ENCODE results near the gene PCDHGA3. TPM values are rescaled to one million over a fixed set of nuclear protein-coding genes. Genes with fewer than 3 reads are reported as not detected.
"Not testable (repeated sequence)": the region's sequence is repeated elsewhere in the genome, so short reads cannot be mapped to it uniquely, and the experiment has no call there.

PCDHGA3 gene
- total and polyA plus RNA-seq, 4 donors: 9.2 to 19.2 (median 11.4) TPM

GRCh38 chr5:141393267-141393666 is 49.6 kb downstream of the PCDHGA3 start:
- no peaks in the 10 kb centered on the region for H3K27me3 ChIP-seq (ENCODE audit: control insufficient read depth, insufficient read depth, low read length)
- peaks cover 21% of the 10 kb centered on the region for H3K36me3 ChIP-seq (ENCODE audit: control insufficient read depth, insufficient read depth, low read length)
- peaks cover 64% of the 10 kb centered on the region for H3K9me3 ChIP-seq (ENCODE audit: control insufficient read depth, insufficient read depth, low read length)
- H3K27ac ChIP-seq (ENCODE audit: low read depth, low read length): no peak overlapping the region
- 33% methylated on average over 14 of the region's 21 CpGs for WGBS (ENCODE audit: insufficient coverage)
- DNase-seq (ENCODE audit: low read depth in 4 of 6, low spot score in 6 of 6): no peak
- no peak overlapping the region for H3K4me3 ChIP-seq (ENCODE audit: low read depth, low read length)
- peaks cover 3% of the 10 kb centered on the region for H3K4me1 ChIP-seq (ENCODE audit: control insufficient read depth, insufficient read depth, low read length)

GRCh38 chr5:141394401-141395187 is 51.0 kb downstream of the PCDHGA3 start:
- not testable (repeated sequence) for H3K27ac ChIP-seq (ENCODE audit: low read depth, low read length); DNase-seq (ENCODE audit: low read depth in 4 of 6, low spot score in 6 of 6); H3K27me3 ChIP-seq (ENCODE audit: control insufficient read depth, insufficient read depth, low read length); H3K4me3 ChIP-seq (ENCODE audit: low read depth, low read length); H3K4me1 ChIP-seq (ENCODE audit: control insufficient read depth, insufficient read depth, low read length)
- H3K9me3 ChIP-seq (ENCODE audit: control insufficient read depth, insufficient read depth, low read length): peaks cover 68% of the 10 kb centered on the region
- 30% methylated on average over 32 of the region's 53 CpGs for WGBS (ENCODE audit: insufficient coverage)
- H3K36me3 ChIP-seq (ENCODE audit: control insufficient read depth, insufficient read depth, low read length): peaks cover 19% of the 10 kb centered on the region

Other genes with a start within 250 kb of the PCDHGA3 start
Only the 30 nearest of the 38 such genes appear.
- 1 to 10 TPM; 2.9 to 3.5 TPM for gene PCDHB9, start 156.7 kb upstream of the PCDHGA3 start, total RNA-seq
- gene PCDHB9, start 156.7 kb upstream of the PCDHGA3 start, polyA plus RNA-seq (ENCODE audit: insufficient read length in 2 of 2): 1 to 10 TPM; 7.0 to 8.5 TPM
- 1 to 10 TPM; 5.9 to 9.3 TPM for gene PCDHB10, start 151.5 kb upstream of the PCDHGA3 start, total RNA-seq
- 10 to 100 TPM; 11.6 to 15.8 TPM for gene PCDHB10, start 151.5 kb upstream of the PCDHGA3 start, polyA plus RNA-seq (ENCODE audit: insufficient read length in 2 of 2)
- gene PCDHB11, start 144.2 kb upstream of the PCDHGA3 start, total RNA-seq: 1 to 10 TPM; 7.6 to 9.7 TPM
- 1 to 10 TPM; 3.8 to 3.9 TPM for gene PCDHB11, start 144.2 kb upstream of the PCDHGA3 start, polyA plus RNA-seq (ENCODE audit: insufficient read length in 2 of 2)
- gene PCDHB12, start 135.1 kb upstream of the PCDHGA3 start, total RNA-seq: 10 to 100 TPM in 1 of 2 donors, 1 to 10 TPM in 1; 5.3 to 10.7 TPM
- 1 to 10 TPM; 3.3 to 4.9 TPM for gene PCDHB12, start 135.1 kb upstream of the PCDHGA3 start, polyA plus RNA-seq (ENCODE audit: insufficient read length in 2 of 2)
- 1 to 10 TPM; 4.5 to 8.7 TPM for gene PCDHB13, start 129.9 kb upstream of the PCDHGA3 start, total RNA-seq
- 1 to 10 TPM; 3.8 to 5.0 TPM for gene PCDHB13, start 129.9 kb upstream of the PCDHGA3 start, polyA plus RNA-seq (ENCODE audit: insufficient read length in 2 of 2)
- 10 to 100 TPM; 10.4 to 11.9 TPM for gene PCDHB14, start 120.5 kb upstream of the PCDHGA3 start, total RNA-seq
- gene PCDHB14, start 120.5 kb upstream of the PCDHGA3 start, polyA plus RNA-seq (ENCODE audit: insufficient read length in 2 of 2): 10 to 100 TPM; 15.4 to 17.4 TPM
- gene PCDHB15, start 98.4 kb upstream of the PCDHGA3 start, total RNA-seq: 10 to 100 TPM; 10.4 to 15.2 TPM
- gene PCDHB15, start 98.4 kb upstream of the PCDHGA3 start, polyA plus RNA-seq (ENCODE audit: insufficient read length in 2 of 2): 10 to 100 TPM; 12.3 to 21.1 TPM
- under 1 TPM in 1 of 2 donors, not detected in 1; 0.39 TPM for gene SLC25A2, start 39.8 kb upstream of the PCDHGA3 start, total RNA-seq
- under 1 TPM in 1 of 2 donors, not detected in 1; 0.15 TPM for gene SLC25A2, start 39.8 kb upstream of the PCDHGA3 start, polyA plus RNA-seq (ENCODE audit: insufficient read length in 2 of 2)
- 100 to 1,000 TPM in 1 of 2 donors, 10 to 100 TPM in 1; 98.2 to 111 TPM for gene TAF7, start 23.0 kb upstream of the PCDHGA3 start, total RNA-seq
- gene TAF7, start 23.0 kb upstream of the PCDHGA3 start, polyA plus RNA-seq (ENCODE audit: insufficient read length in 2 of 2): 100 to 1,000 TPM in 1 of 2 donors, 10 to 100 TPM in 1; 90.1 to 101 TPM
- 1 to 10 TPM; 1.4 to 3.0 TPM for gene PCDHGA1, start 13.3 kb upstream of the PCDHGA3 start, total RNA-seq
- 1 to 10 TPM; 2.5 to 3.8 TPM for gene PCDHGA1, start 13.3 kb upstream of the PCDHGA3 start, polyA plus RNA-seq (ENCODE audit: insufficient read length in 2 of 2)
- 10 to 100 TPM in 1 of 2 donors, 1 to 10 TPM in 1; 8.9 to 10.4 TPM for gene PCDHGA2, start 5.1 kb upstream of the PCDHGA3 start, total RNA-seq
- gene PCDHGA2, start 5.1 kb upstream of the PCDHGA3 start, polyA plus RNA-seq (ENCODE audit: insufficient read length in 2 of 2): 10 to 100 TPM; 14.0 to 17.7 TPM
- 1 to 10 TPM; 6.4 to 8.6 TPM for gene PCDHGB1, start 6.3 kb downstream of the PCDHGA3 start, total RNA-seq
- gene PCDHGB1, start 6.3 kb downstream of the PCDHGA3 start, polyA plus RNA-seq (ENCODE audit: insufficient read length in 2 of 2): 1 to 10 TPM; 9.8 to 9.9 TPM
- gene PCDHGA4, start 11.2 kb downstream of the PCDHGA3 start, total RNA-seq: 1 to 10 TPM; 7.5 to 8.2 TPM
- gene PCDHGA4, start 11.2 kb downstream of the PCDHGA3 start, polyA plus RNA-seq (ENCODE audit: insufficient read length in 2 of 2): 1 to 10 TPM; 9.5 to 9.9 TPM
- gene PCDHGB2, start 16.2 kb downstream of the PCDHGA3 start, total RNA-seq: 1 to 10 TPM; 6.3 to 6.7 TPM
- gene PCDHGB2, start 16.2 kb downstream of the PCDHGA3 start, polyA plus RNA-seq (ENCODE audit: insufficient read length in 2 of 2): 10 to 100 TPM in 1 of 2 donors, 1 to 10 TPM in 1; 9.0 to 14.0 TPM
- 1 to 10 TPM; 7.9 to 8.8 TPM for gene PCDHGA5, start 20.3 kb downstream of the PCDHGA3 start, total RNA-seq
- 10 to 100 TPM; 14.0 to 15.5 TPM for gene PCDHGA5, start 20.3 kb downstream of the PCDHGA3 start, polyA plus RNA-seq (ENCODE audit: insufficient read length in 2 of 2)
- gene PCDHGB3, start 26.4 kb downstream of the PCDHGA3 start, total RNA-seq: 1 to 10 TPM; 6.0 to 8.3 TPM
- 1 to 10 TPM; 7.1 to 8.4 TPM for gene PCDHGB3, start 26.4 kb downstream of the PCDHGA3 start, polyA plus RNA-seq (ENCODE audit: insufficient read length in 2 of 2)
- 10 to 100 TPM in 1 of 2 donors, 1 to 10 TPM in 1; 8.5 to 12.3 TPM for gene PCDHGA6, start 30.1 kb downstream of the PCDHGA3 start, total RNA-seq
- gene PCDHGA6, start 30.1 kb downstream of the PCDHGA3 start, polyA plus RNA-seq (ENCODE audit: insufficient read length in 2 of 2): 10 to 100 TPM; 18.4 to 19.2 TPM
- gene PCDHGA7, start 38.9 kb downstream of the PCDHGA3 start, total RNA-seq: 1 to 10 TPM; 6.1 to 6.6 TPM
- gene PCDHGA7, start 38.9 kb downstream of the PCDHGA3 start, polyA plus RNA-seq (ENCODE audit: insufficient read length in 2 of 2): 1 to 10 TPM; 5.2 to 6.7 TPM
- gene PCDHGB4, start 43.9 kb downstream of the PCDHGA3 start, total RNA-seq: 10 to 100 TPM; 12.5 to 14.9 TPM
- 10 to 100 TPM; 10.3 to 16.0 TPM for gene PCDHGB4, start 43.9 kb downstream of the PCDHGA3 start, polyA plus RNA-seq (ENCODE audit: insufficient read length in 2 of 2)
- 1 to 10 TPM; 4.6 to 5.6 TPM for gene PCDHGA8, start 48.8 kb downstream of the PCDHGA3 start, total RNA-seq
- 1 to 10 TPM; 1.9 to 2.1 TPM for gene PCDHGA8, start 48.8 kb downstream of the PCDHGA3 start, polyA plus RNA-seq (ENCODE audit: insufficient read length in 2 of 2)
- gene PCDHGB5, start 54.1 kb downstream of the PCDHGA3 start, total RNA-seq: 10 to 100 TPM; 17.5 to 21.5 TPM
- 10 to 100 TPM; 22.7 to 33.5 TPM for gene PCDHGB5, start 54.1 kb downstream of the PCDHGA3 start, polyA plus RNA-seq (ENCODE audit: insufficient read length in 2 of 2)
- 10 to 100 TPM; 10.9 TPM for gene PCDHGA9, start 58.9 kb downstream of the PCDHGA3 start, total RNA-seq
- gene PCDHGA9, start 58.9 kb downstream of the PCDHGA3 start, polyA plus RNA-seq (ENCODE audit: insufficient read length in 2 of 2): 10 to 100 TPM; 19.2 to 21.4 TPM
- gene PCDHGB6, start 64.2 kb downstream of the PCDHGA3 start, total RNA-seq: 10 to 100 TPM in 1 of 2 donors, 1 to 10 TPM in 1; 10.0 to 10.6 TPM
- gene PCDHGB6, start 64.2 kb downstream of the PCDHGA3 start, polyA plus RNA-seq (ENCODE audit: insufficient read length in 2 of 2): 10 to 100 TPM; 22.0 to 25.7 TPM
- gene PCDHGA10, start 69.2 kb downstream of the PCDHGA3 start, total RNA-seq: 10 to 100 TPM; 11.1 to 12.4 TPM
- 10 to 100 TPM; 21.1 to 32.4 TPM for gene PCDHGA10, start 69.2 kb downstream of the PCDHGA3 start, polyA plus RNA-seq (ENCODE audit: insufficient read length in 2 of 2)
- gene PCDHGB7, start 73.8 kb downstream of the PCDHGA3 start, total RNA-seq: 10 to 100 TPM; 13.7 to 14.3 TPM
- gene PCDHGB7, start 73.8 kb downstream of the PCDHGA3 start, polyA plus RNA-seq (ENCODE audit: insufficient read length in 2 of 2): 10 to 100 TPM; 35.8 to 47.2 TPM
- gene PCDHGA11, start 77.2 kb downstream of the PCDHGA3 start, total RNA-seq: 10 to 100 TPM in 1 of 2 donors, 1 to 10 TPM in 1; 8.0 to 15.0 TPM
- 10 to 100 TPM; 14.9 to 16.1 TPM for gene PCDHGA11, start 77.2 kb downstream of the PCDHGA3 start, polyA plus RNA-seq (ENCODE audit: insufficient read length in 2 of 2)
- 10 to 100 TPM in 1 of 2 donors, 1 to 10 TPM in 1; 8.5 to 10.7 TPM for gene PCDHGA12, start 86.7 kb downstream of the PCDHGA3 start, total RNA-seq
- gene PCDHGA12, start 86.7 kb downstream of the PCDHGA3 start, polyA plus RNA-seq (ENCODE audit: insufficient read length in 2 of 2): 1 to 10 TPM; 8.1 to 8.3 TPM
- gene PCDHGC3, start 132.1 kb downstream of the PCDHGA3 start, total RNA-seq: 100 to 1,000 TPM; 114 to 205 TPM
- gene PCDHGC3, start 132.1 kb downstream of the PCDHGA3 start, polyA plus RNA-seq (ENCODE audit: insufficient read length in 2 of 2): 100 to 1,000 TPM; 603 to 678 TPM
- 10 to 100 TPM; 20.0 to 65.5 TPM for gene PCDHGC4, start 141.2 kb downstream of the PCDHGA3 start, total RNA-seq
- gene PCDHGC4, start 141.2 kb downstream of the PCDHGA3 start, polyA plus RNA-seq (ENCODE audit: insufficient read length in 2 of 2): 10 to 100 TPM; 90.2 to 91.8 TPM
- gene PCDHGC5, start 145.3 kb downstream of the PCDHGA3 start, total RNA-seq: 1 to 10 TPM; 4.0 to 5.9 TPM
- 1 to 10 TPM; 5.4 to 6.5 TPM for gene PCDHGC5, start 145.3 kb downstream of the PCDHGA3 start, polyA plus RNA-seq (ENCODE audit: insufficient read length in 2 of 2)

Measured in spinal cord (tissue), 10 donors.